Muscle of leg (tissue), 11 donors: Measurements from ENCODE around the gene RASSF6. TPM values are rescaled to one million over a fixed set of nuclear protein-coding genes. Genes with fewer than 3 reads are reported as not detected.
"Not testable (repeated sequence)": the region's sequence is repeated elsewhere in the genome, so short reads cannot be mapped to it uniquely, and the experiment has no call there.

ENCODE experiments used
- DNase-seq: peaks from one replicate; pipeline ENCODE4 v3.0.0; 2013
- H3K27ac ChIP-seq: one replicate; pipeline ENCODE4 v1.5.1; 2013; ENCODE audit warnings: mild to moderate bottlenecking, low read length, control low read depth
- H3K27me3 ChIP-seq: one replicate; pipeline ENCODE4 v1.6.1; 2013; ENCODE audit warnings: low read length; ENCODE audit not compliant: control insufficient read depth, insufficient read depth
- H3K36me3 ChIP-seq: one replicate; pipeline ENCODE4 v1.6.1; 2013; ENCODE audit warnings: low read length; ENCODE audit not compliant: control insufficient read depth, insufficient read depth
- H3K4me1 ChIP-seq: one replicate; pipeline ENCODE4 v1.6.1; 2013; ENCODE audit warnings: low read length; ENCODE audit not compliant: control insufficient read depth, insufficient read depth
- H3K4me3 ChIP-seq: one replicate; pipeline ENCODE4 v1.5.1; 2013; ENCODE audit warnings: low read length, control low read depth
- H3K9me3 ChIP-seq: replicated peaks from 2 replicates; pipeline ENCODE4 v1.6.1; 2013; ENCODE audit warnings: low read depth, low read length; ENCODE audit not compliant: control insufficient read depth
- WGBS: methylation state at CpG from one replicate; pipeline ENCODE4 v1.1.5; 2013; ENCODE audit warnings: missing lambda C conversion rate; ENCODE audit not compliant: insufficient coverage; 5-methylcytosine and 5-hydroxymethylcytosine counted together
- polyA plus RNA-seq, 8 donors: library from polyadenylated mRNA; unstranded; fragments of 120-200 nt; gene quantifications; one replicate each; pipeline versions ENCODE4 v1.2.1 to v1.2.3, GENCODE V29; 2013; ENCODE audit warnings: inconsistent platforms in 1 of 8, low replicate concordance in 1 of 8; ENCODE audit not compliant: insufficient read length in 8 of 8, insufficient read depth in 1 of 8
- total RNA-seq: library from RNA; stranded (reverse); fragments of 120-200 nt; gene quantifications from one replicate; pipeline ENCODE4 v1.2.4, GENCODE V29; 2013

The RASSF6 gene
- total and polyA plus RNA-seq, 9 donors = 0.04 to 0.72 (median 0.30) TPM; not detected in 3

- Histone ChIP-seq H3K4me3 (no peak overlapping the region), H3K9me3 (no peaks in the 10 kb centered on the region), H3K4me1 (no peaks in the 10 kb centered on the region), H3K27ac (no peak overlapping the region), H3K36me3 (no peaks in the 10 kb centered on the region), H3K27me3 (no peaks in the 10 kb centered on the region)
- DNase-seq = no peak
- 10% methylated on average over 2 of the region's 2 CpGs for WGBS
These were observed 36.6 kb downstream of the RASSF6 start for GRCh38 chr4:73583666-73584065.

- H3K27ac ChIP-seq = no peak overlapping the region
- no peak overlapping the region for H3K4me3 ChIP-seq
- DNase-seq = no peak
- H3K4me1 ChIP-seq = no peaks in the 10 kb centered on the region
- no peaks in the 10 kb centered on the region for H3K27me3 ChIP-seq
- no peaks in the 10 kb centered on the region for H3K36me3 ChIP-seq
- no peaks in the 10 kb centered on the region for H3K9me3 ChIP-seq
These were observed 42.9 kb downstream of the RASSF6 start for GRCh38 chr4:73577371-73577770.

GRCh38 chr4:73576381-73576780, 43.9 kb downstream of the RASSF6 start:
- no peaks in the 10 kb centered on the region for H3K36me3 ChIP-seq
- no peak for DNase-seq
- no peaks in the 10 kb centered on the region for H3K27me3 ChIP-seq
- 75% methylated on average over 2 of the region's 3 CpGs for WGBS
- H3K4me1 ChIP-seq = no peaks in the 10 kb centered on the region
- H3K4me3 ChIP-seq = no peak overlapping the region
- no peak overlapping the region for H3K27ac ChIP-seq
- H3K9me3 ChIP-seq = no peaks in the 10 kb centered on the region

GRCh38 chr4:73575660-73576059, 44.6 kb downstream of the RASSF6 start:
- Histone ChIP-seq H3K27me3 (no peaks in the 10 kb centered on the region), H3K27ac (no peak overlapping the region), H3K36me3 (no peaks in the 10 kb centered on the region), H3K4me3 (no peak overlapping the region), H3K4me1 (no peaks in the 10 kb centered on the region), H3K9me3 (no peaks in the 10 kb centered on the region)
- DNase-seq = no peak

GRCh38 chr4:73573794-73574528, 46.3 kb downstream of the RASSF6 start:
- 59% methylated on average over 5 of the region's 8 CpGs for WGBS
- no peak overlapping the region for H3K27ac ChIP-seq
- no peaks in the 10 kb centered on the region for H3K4me1 ChIP-seq
- no peak overlapping the region for H3K4me3 ChIP-seq
- H3K9me3 ChIP-seq = no peaks in the 10 kb centered on the region
- H3K27me3 ChIP-seq = no peaks in the 10 kb centered on the region
- H3K36me3 ChIP-seq = no peaks in the 10 kb centered on the region
- DNase-seq = peak; percentile 83

GRCh38 chr4:73550865-73551264, 69.4 kb downstream of the RASSF6 start:
- H3K27me3 ChIP-seq, H3K4me3 ChIP-seq, DNase-seq, H3K36me3 ChIP-seq, H3K27ac ChIP-seq, H3K4me1 ChIP-seq, H3K9me3 ChIP-seq: not testable (repeated sequence)
- no CpG with 5 or more reads among the region's 11 CpGs for WGBS

GRCh38 chr4:73544620-73545019, 75.6 kb downstream of the RASSF6 start:
- WGBS = 100% methylated on average over 1 of the region's 2 CpGs
- H3K9me3 ChIP-seq = no peaks in the 10 kb centered on the region

GRCh38 chr4:73541251-73541650, 79.0 kb downstream of the RASSF6 start:
- Histone ChIP-seq H3K27ac (no peak overlapping the region), H3K36me3 (no peaks in the 10 kb centered on the region), H3K4me3 (no peak overlapping the region), H3K9me3 (no peaks in the 10 kb centered on the region), H3K27me3 (no peaks in the 10 kb centered on the region), H3K4me1 (no peaks in the 10 kb centered on the region)
- WGBS = 50% methylated on average over 1 of the region's 3 CpGs
- no peak for DNase-seq

More at GRCh38 chr4:73544620-73545019, 75.6 kb downstream of the RASSF6 start:
- Histone ChIP-seq H3K4me1 (no peaks in the 10 kb centered on the region), H3K27me3 (no peaks in the 10 kb centered on the region), H3K4me3 (no peak overlapping the region), H3K27ac (no peak overlapping the region), H3K36me3 (no peaks in the 10 kb centered on the region)
- DNase-seq = no peak

- DNase-seq = no peak
- no peaks in the 10 kb centered on the region for H3K36me3 ChIP-seq
- no peaks in the 10 kb centered on the region for H3K27me3 ChIP-seq
- 45% methylated on average over 3 of the region's 3 CpGs for WGBS
- no peak overlapping the region for H3K4me3 ChIP-seq
- H3K27ac ChIP-seq = no peak overlapping the region
- H3K4me1 ChIP-seq = no peaks in the 10 kb centered on the region
- no peaks in the 10 kb centered on the region for H3K9me3 ChIP-seq
These were observed 79.4 kb downstream of the RASSF6 start for GRCh38 chr4:73540826-73541225.

- DNase-seq = peak; percentile 3
- no peaks in the 10 kb centered on the region for H3K27me3 ChIP-seq
- no peaks in the 10 kb centered on the region for H3K4me1 ChIP-seq
- no peak overlapping the region for H3K27ac ChIP-seq
- H3K9me3 ChIP-seq = no peaks in the 10 kb centered on the region
- no peak overlapping the region for H3K4me3 ChIP-seq
- no CpG with 5 or more reads among the region's 4 CpGs for whole genome bisulfite sequencing
- H3K36me3 ChIP-seq = no peaks in the 10 kb centered on the region
These were observed 80.8 kb downstream of the RASSF6 start for GRCh38 chr4:73539386-73539785.

- Histone ChIP-seq H3K9me3 (no peaks in the 10 kb centered on the region), H3K4me1 (no peaks in the 10 kb centered on the region), H3K27me3 (no peaks in the 10 kb centered on the region), H3K36me3 (no peaks in the 10 kb centered on the region), H3K4me3 (no peak overlapping the region), H3K27ac (no peak overlapping the region)
- WGBS = no CpG with 5 or more reads among the region's 2 CpGs
- DNase-seq = no peak
These were observed 82.1 kb downstream of the RASSF6 start for GRCh38 chr4:73538162-73538561.
